ENCODE data around the gene AEBP1.

AEBP1 gene

GRCh38 chr7:44159824-44160630 is 55.9 kb downstream of the AEBP1 start:
- no peak for TF ChIP-seq EZH2 (IDR thresholded peaks at IDR 0.05)
- no peak for TF ChIP-seq POLR2AphosphoS5 (IDR thresholded peaks at IDR 0.05; ENCODE audit: borderline replicate concordance, low read depth, low read length)
- no peak for TF ChIP-seq FOXP2 (optimal IDR thresholded peaks at IDR 0.05; ENCODE audit: control extremely low read depth, extremely low read length, insufficient read depth)

GRCh38 chr7:44161371-44161770 is 57.2 kb downstream of the AEBP1 start:
- Histone ChIP-seq H3K9ac (ENCODE audit: insufficient read length) (no peak overlapping the region), H3K27ac (no peak overlapping the region), H3K9me3 (ENCODE audit: low read depth, low read length) (no peaks in the 10 kb centered on the region), H3K36me3 (ENCODE audit: insufficient read depth, low read length) (no peaks in the 10 kb centered on the region), H3K4me3 (no peak overlapping the region)
- TF ChIP-seq FOXP2 (optimal IDR thresholded peaks at IDR 0.05; ENCODE audit: control extremely low read depth, extremely low read length, insufficient read depth) = no peak
- TF ChIP-seq EZH2 (IDR thresholded peaks at IDR 0.05) = no peak
- TF ChIP-seq POLR2AphosphoS5 (IDR thresholded peaks at IDR 0.05; ENCODE audit: borderline replicate concordance, low read depth, low read length) = no peak
- DNase-seq (ENCODE audit: low read depth, low spot score) = no peak

More at GRCh38 chr7:44159824-44160630, 55.9 kb downstream of the AEBP1 start:
- Histone ChIP-seq H3K27ac (no peak overlapping the region), H3K9me3 (ENCODE audit: low read depth, low read length) (no peaks in the 10 kb centered on the region), H3K4me3 (no peak overlapping the region), H3K9ac (ENCODE audit: insufficient read length) (no peak overlapping the region), H3K36me3 (ENCODE audit: insufficient read depth, low read length) (no peaks in the 10 kb centered on the region)
- DNase-seq (ENCODE audit: low read depth, low spot score) = no peak

DNA sequence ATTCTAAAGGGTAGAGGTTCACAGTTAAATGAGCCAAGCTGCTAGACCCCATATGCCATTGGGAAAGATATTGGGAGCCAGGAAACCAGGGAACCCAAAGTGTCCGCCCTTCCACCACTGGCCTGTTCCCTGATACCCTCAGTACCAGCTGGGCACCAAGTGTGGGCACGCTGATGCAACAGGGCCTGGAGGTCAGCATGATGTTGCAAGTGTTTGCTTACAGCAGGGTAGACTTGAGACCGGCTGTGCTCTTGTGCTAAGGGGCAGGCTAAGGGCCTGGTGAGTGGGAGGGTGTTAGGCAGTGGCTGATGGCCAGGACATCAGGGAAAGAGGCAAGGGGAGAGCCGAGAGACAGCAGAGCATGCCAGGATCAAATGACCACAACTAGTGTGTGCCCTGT is 58.0 kb downstream of the AEBP1 start:
- no peak overlapping the region for H3K27ac ChIP-seq
- no peak overlapping the region for H3K9ac ChIP-seq (ENCODE audit: insufficient read length)
- TF ChIP-seq FOXP2 (optimal IDR thresholded peaks at IDR 0.05; ENCODE audit: control extremely low read depth, extremely low read length, insufficient read depth) (no peak), POLR2AphosphoS5 (IDR thresholded peaks at IDR 0.05; ENCODE audit: borderline replicate concordance, low read depth, low read length) (no peak), EZH2 (IDR thresholded peaks at IDR 0.05) (no peak)
- H3K36me3 ChIP-seq (ENCODE audit: insufficient read depth, low read length) = no peaks in the 10 kb centered on the region
- H3K4me3 ChIP-seq = no peak overlapping the region
- no peaks in the 10 kb centered on the region for H3K9me3 ChIP-seq (ENCODE audit: low read depth, low read length)
- no peak for DNase-seq (ENCODE audit: low read depth, low spot score)

GRCh38 chr7:44162785-44163395 is 58.7 kb downstream of the AEBP1 start:
- Histone ChIP-seq H3K4me3 (no peak overlapping the region), H3K9me3 (ENCODE audit: low read depth, low read length) (no peaks in the 10 kb centered on the region), H3K27ac (no peak overlapping the region), H3K9ac (ENCODE audit: insufficient read length) (no peak overlapping the region), H3K36me3 (ENCODE audit: insufficient read depth, low read length) (no peaks in the 10 kb centered on the region)
- TF ChIP-seq POLR2AphosphoS5 (IDR thresholded peaks at IDR 0.05; ENCODE audit: borderline replicate concordance, low read depth, low read length) (no peak), FOXP2 (optimal IDR thresholded peaks at IDR 0.05; ENCODE audit: control extremely low read depth, extremely low read length, insufficient read depth) (no peak), EZH2 (IDR thresholded peaks at IDR 0.05) (no peak)
- DNase-seq (ENCODE audit: low read depth, low spot score) = no peak

DNA sequence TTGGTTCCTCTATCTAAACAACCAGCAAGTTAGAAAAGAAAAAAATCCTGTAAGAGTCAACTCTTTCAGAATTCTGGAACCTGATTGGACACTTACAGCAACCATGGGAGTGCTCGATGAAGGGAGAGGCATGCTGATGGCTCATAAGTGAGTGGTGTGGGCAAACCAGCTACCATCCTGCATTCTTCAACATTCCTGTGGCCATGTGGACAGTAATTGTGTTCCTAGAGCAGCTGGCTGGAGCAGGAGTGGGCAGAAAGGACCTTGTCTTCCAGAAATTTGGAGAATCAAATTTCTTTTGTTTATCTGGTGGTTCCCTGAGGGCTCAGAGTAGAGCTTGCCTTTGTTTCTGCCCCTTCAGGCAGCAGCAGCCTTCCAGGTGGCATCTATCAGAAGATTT is 59.4 kb downstream of the AEBP1 start:
- TF ChIP-seq FOXP2 (optimal IDR thresholded peaks at IDR 0.05; ENCODE audit: control extremely low read depth, extremely low read length, insufficient read depth) (no peak), EZH2 (IDR thresholded peaks at IDR 0.05) (no peak), POLR2AphosphoS5 (IDR thresholded peaks at IDR 0.05; ENCODE audit: borderline replicate concordance, low read depth, low read length) (no peak)
- Histone ChIP-seq H3K36me3 (ENCODE audit: insufficient read depth, low read length) (no peaks in the 10 kb centered on the region), H3K9ac (ENCODE audit: insufficient read length) (no peak overlapping the region), H3K27ac (no peak overlapping the region), H3K9me3 (ENCODE audit: low read depth, low read length) (no peaks in the 10 kb centered on the region), H3K4me3 (no peak overlapping the region)
- no peak for DNase-seq (ENCODE audit: low read depth, low spot score)
